ENCODE measurements around the gene RETREG2.

Gene RETREG2, protein sequence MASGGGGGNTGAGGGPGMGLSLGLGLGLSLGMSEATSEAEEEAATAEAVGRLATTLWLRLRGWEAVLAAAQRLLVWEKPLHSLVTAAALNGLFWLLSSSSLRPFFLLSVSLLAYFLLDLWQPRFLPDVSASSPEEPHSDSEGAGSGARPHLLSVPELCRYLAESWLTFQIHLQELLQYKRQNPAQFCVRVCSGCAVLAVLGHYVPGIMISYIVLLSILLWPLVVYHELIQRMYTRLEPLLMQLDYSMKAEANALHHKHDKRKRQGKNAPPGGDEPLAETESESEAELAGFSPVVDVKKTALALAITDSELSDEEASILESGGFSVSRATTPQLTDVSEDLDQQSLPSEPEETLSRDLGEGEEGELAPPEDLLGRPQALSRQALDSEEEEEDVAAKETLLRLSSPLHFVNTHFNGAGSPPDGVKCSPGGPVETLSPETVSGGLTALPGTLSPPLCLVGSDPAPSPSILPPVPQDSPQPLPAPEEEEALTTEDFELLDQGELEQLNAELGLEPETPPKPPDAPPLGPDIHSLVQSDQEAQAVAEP

GRCh38 chr2:219177552-219178376 lies at the start of gene RETREG2:
Gene RETREG2, plus strand, starts transcription at chr2:219178275. Its CDS starts 78 bp downstream, at chr2:219178353.
- peak; percentile 89 for DNase-seq

- DNase-seq = no peak
Measured at GRCh38 chr2:219128396-219128795, 49.7 kb upstream of the RETREG2 start.

DNA sequence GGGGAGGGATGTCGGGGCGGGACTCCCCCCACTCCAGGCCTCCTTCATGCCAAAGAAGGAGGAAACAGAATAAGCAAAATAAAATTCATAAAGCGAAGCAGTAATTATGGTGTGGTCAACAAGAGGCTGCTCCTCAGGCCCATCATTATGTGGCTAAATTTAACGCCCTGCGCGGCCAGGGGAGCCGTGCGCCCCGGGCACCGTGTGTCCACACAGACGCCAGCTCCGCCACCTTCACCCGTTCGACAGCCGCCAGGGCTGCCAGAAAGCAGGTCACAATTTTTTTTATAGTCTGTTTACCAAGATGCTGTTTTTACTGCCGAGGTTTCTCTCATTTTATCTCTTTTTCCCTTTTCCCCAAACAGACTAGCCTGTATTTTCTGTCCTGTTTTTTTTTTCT lies 48.5 kb upstream of the RETREG2 start:
- no peak for DNase-seq

GRCh38 chr2:219131327-219131726 lies 46.7 kb upstream of the RETREG2 start:
- no peak for DNase-seq

DNA sequence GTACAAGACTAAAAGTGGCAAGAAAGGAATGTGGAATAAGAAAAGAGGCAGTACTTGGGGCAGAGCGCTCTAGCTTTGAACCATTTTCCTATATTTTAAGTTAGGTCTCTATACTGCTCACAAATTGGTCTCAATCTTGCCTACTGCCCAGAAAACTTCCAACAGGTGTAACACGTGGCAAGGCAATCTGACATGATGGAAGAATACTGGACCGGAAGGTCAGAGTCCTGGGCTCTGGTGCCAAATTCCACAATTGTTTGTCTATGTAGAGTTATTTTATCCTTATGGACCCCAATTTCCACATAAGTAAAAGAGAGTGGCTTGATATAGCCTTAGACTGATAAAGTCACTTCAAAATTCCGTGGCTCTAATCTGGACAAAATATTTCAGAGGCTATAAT lies 46.3 kb upstream of the RETREG2 start:
- no peak for DNase-seq

DNA sequence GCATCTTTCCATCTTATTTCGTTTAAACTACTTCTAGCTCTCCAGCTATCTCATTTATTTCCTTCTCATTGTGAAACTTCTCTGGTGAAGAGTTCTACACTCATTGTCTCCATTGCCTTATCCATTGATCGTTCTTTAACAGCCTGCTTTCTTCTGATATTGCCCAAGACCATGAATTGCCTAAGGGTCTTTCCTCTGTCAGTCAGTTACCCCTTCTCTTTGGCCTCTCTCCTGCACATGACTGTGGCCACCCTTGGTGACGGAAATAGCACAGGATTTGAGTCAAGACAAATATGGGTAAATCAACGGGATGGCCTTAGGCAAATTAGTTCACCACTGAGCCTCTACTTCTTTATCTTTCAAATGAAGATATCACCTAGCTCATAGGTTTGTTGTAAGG lies 44.1 kb upstream of the RETREG2 start:
- no peak for DNase-seq

DNA sequence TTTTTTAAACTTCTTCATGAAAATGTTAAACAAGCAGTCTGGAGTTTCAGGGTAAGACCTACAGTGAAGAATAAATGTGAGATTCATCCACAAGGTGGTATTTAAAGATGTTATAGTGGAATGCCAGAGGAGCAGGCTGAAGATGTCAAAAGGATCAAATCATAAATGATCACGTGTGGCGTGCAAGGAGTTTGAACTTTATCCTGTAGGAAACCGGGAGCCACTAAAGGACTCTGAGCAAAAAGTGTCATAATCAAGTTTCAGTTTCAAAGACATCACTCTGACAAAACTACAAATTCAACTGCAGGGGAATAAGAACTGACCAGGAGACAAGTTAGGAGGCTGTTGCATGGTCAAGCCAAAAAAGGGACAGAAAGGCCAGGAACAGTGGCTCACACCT lies 37.4 kb upstream of the RETREG2 start:
- no peak for DNase-seq

DNA sequence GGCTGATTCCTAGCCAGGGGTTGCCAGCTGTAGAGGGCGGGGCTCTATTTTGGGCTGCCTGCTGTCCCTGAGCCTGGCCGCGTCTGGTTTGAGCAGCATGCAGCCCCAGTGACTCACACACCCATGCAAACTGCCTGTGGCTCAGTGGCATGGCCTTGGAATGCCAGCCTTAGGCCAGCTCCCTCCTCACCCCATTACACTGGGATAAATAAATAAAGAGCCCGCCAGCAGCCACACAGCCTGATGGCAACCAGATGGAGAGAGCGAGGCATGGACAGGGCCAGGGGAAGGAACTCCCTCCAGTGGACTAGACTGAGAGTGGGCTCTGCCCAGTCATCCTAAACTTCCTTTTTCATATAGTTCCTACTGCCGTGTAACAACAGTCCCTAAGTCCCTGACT lies 35.7 kb upstream of the RETREG2 start:
- DNase-seq = no peak

DNA sequence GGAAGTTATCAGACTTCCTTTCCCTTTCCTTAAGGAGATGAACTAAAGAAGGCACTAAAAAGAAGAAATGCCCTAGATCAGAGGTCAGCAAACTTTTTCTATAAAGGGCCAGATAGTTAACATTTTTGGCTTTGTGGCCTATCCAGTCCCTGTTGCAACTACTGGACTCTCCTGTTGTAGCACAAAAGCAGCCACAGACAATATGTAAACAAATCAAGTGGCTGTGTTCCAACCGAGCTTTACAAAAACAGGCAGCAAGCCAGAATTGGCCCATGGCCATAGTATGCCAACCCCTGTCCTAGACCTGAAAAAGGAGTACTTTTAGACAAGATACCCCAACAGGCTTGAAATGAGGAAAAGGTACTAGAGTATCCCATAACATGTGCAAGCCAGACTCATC lies 28.4 kb upstream of the RETREG2 start:
- DNase-seq = no peak

DNA sequence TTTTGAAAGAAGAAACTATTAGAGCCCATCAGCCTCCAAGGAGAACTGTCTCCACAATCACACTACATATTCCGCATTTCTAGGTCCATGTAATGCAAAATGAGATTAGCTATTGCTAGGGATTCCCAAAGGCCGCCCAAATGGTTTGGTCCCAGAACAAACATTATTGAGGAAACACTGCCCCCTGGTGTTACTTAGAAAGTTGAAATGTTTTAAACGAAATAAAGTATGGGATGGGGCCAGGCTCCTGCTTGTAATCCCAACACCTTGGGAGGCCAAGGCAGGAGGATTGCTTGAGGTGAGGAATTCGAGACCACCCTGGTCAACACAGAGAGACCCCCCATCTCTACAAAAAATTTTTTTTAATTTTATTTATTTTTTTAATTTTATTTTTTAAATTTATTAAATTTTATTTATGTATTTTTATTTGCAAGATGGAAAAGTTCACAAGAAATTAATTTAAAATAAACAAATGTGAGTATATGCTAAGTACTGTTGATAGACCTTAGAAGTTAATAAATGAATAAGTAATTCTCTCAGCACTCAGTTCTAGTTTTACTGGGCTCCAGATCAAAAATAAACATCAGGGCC lies 22.9 kb upstream of the RETREG2 start:
- DNase-seq = peak; percentile 73

GRCh38 chr2:219157396-219157795 lies 20.7 kb upstream of the RETREG2 start:
- DNase-seq = no peak

GRCh38 chr2:219158025-219158424 lies 20.1 kb upstream of the RETREG2 start:
- DNase-seq = no peak

GRCh38 chr2:219158586-219158985 lies 19.5 kb upstream of the RETREG2 start:
- no peak for DNase-seq

DNA sequence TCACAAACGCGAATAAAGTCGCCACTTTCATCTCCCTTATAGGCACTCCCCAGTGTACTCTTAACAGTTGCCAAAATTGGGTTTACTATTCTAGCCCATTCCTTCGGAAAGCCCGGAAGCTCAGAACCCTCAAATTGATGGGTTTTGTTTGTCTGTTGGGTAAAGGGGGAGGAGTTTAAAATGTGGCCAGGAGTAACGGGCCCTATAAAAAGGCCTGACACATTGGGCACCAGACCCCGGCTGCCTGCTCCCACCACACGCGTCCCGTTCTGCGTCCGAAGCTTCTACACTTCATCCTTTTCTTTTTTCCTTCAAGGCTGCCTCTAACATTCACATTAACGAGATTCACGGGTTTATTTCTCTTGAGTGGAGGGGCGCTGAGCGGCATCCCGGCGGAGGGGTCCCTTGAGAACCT lies 18.3 kb upstream of the RETREG2 start:
- DNase-seq = no peak

DNA sequence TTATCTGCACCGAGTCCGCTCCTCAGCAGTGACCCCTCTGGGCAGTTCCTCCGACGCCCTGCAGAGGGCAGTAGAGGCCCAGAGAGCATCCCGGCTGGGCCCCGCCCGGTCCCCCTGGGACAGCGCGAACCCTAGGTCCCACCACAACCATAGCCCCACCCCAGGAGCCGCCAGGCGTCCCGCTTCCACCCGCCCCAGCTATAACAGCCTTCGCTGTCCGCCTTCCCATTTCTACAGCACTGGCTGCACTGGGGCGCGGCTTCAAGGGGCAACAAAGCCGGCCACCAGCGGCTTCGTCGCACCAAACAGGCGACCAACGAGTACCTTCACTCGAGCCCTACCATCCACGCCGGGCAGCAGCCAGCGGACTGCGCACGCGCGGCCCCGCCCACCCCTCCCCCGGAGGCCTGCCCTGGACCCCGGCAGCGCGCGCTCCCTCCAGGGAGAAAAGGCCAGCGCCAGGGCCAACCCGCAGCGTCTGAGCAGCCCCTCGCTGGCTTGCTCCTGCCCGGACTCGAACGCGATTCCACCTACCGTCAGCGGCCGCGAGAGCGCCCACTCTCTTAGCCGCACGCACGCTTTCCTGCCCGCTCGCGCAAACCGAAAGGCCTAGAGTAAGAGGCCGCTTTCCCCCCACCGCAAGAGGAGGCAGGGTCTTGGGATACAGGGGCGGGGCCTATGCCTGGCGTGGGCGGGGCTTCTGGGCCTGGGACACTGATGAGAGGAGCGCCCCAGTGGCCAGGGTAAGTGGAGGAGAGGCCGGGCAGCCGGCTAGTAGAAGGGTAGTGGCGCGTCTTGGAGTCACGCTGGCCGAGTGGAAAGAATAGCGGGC lies 17.7 kb upstream of the RETREG2 start, which contains the start of gene NHEJ1:
TSS of gene NHEJ1 (minus strand) at position 630 of the 832 bp plus-strand sequence. CDS start 2,453 bp downstream, outside the sequence.
- DNase-seq = peak; percentile 94

- DNase-seq = no peak
Measured at GRCh38 chr2:219161097-219161496, 17.0 kb upstream of the RETREG2 start.

DNA sequence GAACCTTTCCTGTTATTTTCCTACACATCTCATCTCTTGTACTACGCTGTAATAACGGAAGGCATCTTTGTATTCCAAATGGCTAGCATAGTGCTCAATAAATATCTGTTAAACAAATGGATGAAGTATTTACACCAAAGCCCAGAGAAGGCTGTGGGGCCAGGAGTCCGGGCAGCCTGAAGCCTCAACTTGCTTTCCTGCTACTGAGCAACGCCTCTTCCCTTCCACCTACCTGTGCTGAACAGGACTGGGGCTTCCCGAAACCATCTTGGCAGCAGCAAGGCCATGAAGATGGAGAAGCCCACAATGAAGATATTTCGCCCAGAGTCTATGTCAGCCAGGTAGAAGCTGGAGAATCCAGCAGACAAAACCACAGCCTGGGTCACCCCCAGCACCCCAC lies 14.9 kb upstream of the RETREG2 start:
- no peak for DNase-seq

DNA sequence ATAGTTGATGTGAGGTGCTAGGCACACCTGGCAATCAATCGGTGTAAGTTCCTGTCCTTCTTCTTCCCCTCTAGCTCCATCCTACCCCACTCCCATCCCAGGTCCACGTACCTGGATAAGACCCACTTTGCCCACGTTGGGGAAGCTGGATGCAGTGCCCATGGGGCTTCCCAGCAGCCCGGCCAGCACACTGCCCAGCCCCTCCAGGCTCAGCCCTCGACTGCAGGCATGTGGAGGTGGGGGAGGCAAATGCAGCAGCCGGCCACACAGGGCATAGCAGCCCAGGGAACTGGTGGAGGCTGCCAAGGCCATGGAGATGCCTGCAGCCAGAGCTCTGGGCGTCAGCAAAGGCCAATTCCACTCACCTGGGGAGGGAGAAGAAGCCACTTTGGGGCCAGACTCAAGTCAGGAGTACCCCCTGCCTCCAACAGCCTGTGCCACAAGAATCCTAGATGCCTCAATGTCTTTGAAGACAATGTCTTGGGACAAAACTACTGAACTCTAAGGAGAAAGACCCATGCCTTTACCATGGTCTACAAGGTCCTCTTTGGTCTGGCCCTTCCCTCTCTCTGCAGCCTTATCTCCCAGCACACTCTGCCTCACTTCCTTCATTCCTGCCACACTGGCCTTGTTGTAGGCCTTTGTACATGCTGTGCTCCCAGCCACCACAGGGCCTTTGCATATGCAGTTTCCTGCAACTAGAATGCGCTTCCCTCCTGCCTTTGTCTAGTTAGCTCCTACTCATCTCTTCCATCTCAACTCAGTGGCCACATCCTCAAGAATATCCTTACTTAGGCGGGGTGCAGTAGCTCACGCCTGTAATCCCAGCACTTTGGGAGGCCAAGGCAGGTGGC lies 12.8 kb upstream of the RETREG2 start:
- DNase-seq = no peak

DNA sequence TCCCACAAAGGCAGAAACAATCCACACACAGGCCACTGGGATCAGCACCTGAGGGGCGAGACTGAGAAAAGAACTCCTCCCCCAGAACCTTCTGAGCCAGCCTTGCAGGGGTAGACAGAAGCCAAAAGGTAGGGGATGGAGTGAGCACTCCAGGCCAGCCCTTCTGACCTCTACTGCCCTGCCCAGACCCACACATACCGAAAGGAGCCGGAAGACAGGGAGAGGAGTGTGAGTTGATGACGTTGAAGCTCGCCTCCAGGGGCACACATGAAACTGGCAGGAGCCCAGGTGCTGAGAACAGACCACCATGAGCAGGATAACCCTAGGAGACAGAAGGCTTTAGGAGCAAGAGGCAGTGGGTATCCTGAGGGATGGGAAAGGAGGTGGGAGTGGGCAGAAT lies 10.1 kb upstream of the RETREG2 start:
- no peak for DNase-seq

GRCh38 chr2:219168526-219168925 lies 9.5 kb upstream of the RETREG2 start:
- no peak for DNase-seq

GRCh38 chr2:219168932-219169331 lies 9.1 kb upstream of the RETREG2 start:
- no peak for DNase-seq

Measured in CD4-positive, alpha-beta T cell treated with Interleukin-21 for 1 hour (primary cell).